CD8-positive, alpha-beta memory T cell (primary cell): ENCODE results near the gene MXD1. TPM values are rescaled to one million over a fixed set of nuclear protein-coding genes. Genes with fewer than 3 reads are reported as not detected.

Experiments
- CTCF ChIA-PET: fragments of 350-600 bp; sonication (Branson Sonifier 250); formaldehyde crosslinking; loops from one replicate; lab custom pipeline; 2021; ENCODE audit warnings: antibody characterized with exemption; lab: Charles Lee
- POLR2A ChIA-PET: fragments of 350-600 bp; sonication (Branson Sonifier 250); formaldehyde crosslinking; loops from one replicate; lab custom pipeline; 2021; ENCODE audit warnings: antibody characterized with exemption; lab: Charles Lee
- DNase-seq, 5 donors: peaks; one replicate each; pipeline versions ENCODE4 v3.0.0 to v3.0.0-alpha.2; 2020 to 2022; ENCODE audit warnings: mixed read lengths in 1 of 5
- H3K27ac ChIP-seq: one replicate; pipeline ENCODE4 v1.7.0; 2013; ENCODE audit warnings: low read depth, mild to moderate bottlenecking, low read length, moderate library complexity
- H3K27me3 ChIP-seq: 2 replicates; pipeline ENCODE4 v1.7.0; 2013; ENCODE audit warnings: low read length, mild to moderate bottlenecking; ENCODE audit not compliant: insufficient read depth, poor library complexity, severe bottlenecking
- H3K36me3 ChIP-seq: 2 replicates; pipeline ENCODE4 v1.7.0; 2013; ENCODE audit warnings: mild to moderate bottlenecking, low read length, moderate library complexity; ENCODE audit not compliant: insufficient read depth
- H3K4me1 ChIP-seq: 2 replicates; pipeline ENCODE4 v1.7.0; 2013; ENCODE audit warnings: mild to moderate bottlenecking, low read length, moderate library complexity; ENCODE audit not compliant: insufficient read depth
- H3K4me3 ChIP-seq: 2 replicates; pipeline ENCODE4 v1.7.0; 2013; ENCODE audit warnings: mild to moderate bottlenecking, low read length
- H3K9me3 ChIP-seq: 2 replicates; pipeline ENCODE4 v1.7.0; 2013; ENCODE audit warnings: mild to moderate bottlenecking, low read length
- H3K27ac Mint-ChIP-seq, 8 donors: one replicate each; pipeline ENCODE4 v1.8.0; 2020 to 2021; ENCODE audit warnings: mixed read lengths in 8 of 8, mild to moderate bottlenecking in 6 of 8, inconsistent platforms in 3 of 8, moderate library complexity in 3 of 8
- H3K27me3 Mint-ChIP-seq, 2 donors: one replicate each; pipeline ENCODE4 v1.8.0; 2020 to 2021; ENCODE audit warnings: mixed read lengths in 2 of 2, mild to moderate bottlenecking in 1 of 2, moderate library complexity in 1 of 2
- H3K36me3 Mint-ChIP-seq, 3 donors: one replicate each; pipeline ENCODE4 v1.8.0; 2020 to 2021; ENCODE audit warnings: mixed read lengths in 3 of 3, inconsistent platforms in 1 of 3, mild to moderate bottlenecking in 1 of 3
- H3K4me1 Mint-ChIP-seq, 3 donors: one replicate each; pipeline ENCODE4 v1.8.0; 2020 to 2021; ENCODE audit warnings: mixed read lengths in 3 of 3, inconsistent platforms in 1 of 3, mild to moderate bottlenecking in 1 of 3
- H3K4me3 Mint-ChIP-seq, 7 donors: one replicate each; pipeline ENCODE4 v1.8.0; 2020 to 2021; ENCODE audit warnings: mixed read lengths in 7 of 7, mild to moderate bottlenecking in 6 of 7, moderate library complexity in 4 of 7, inconsistent platforms in 2 of 7
- H3K9me3 Mint-ChIP-seq, 5 donors: one replicate each; pipeline ENCODE4 v1.8.0; 2020 to 2022; ENCODE audit warnings: mixed read lengths in 5 of 5, mild to moderate bottlenecking in 3 of 5, moderate library complexity in 2 of 5, inconsistent platforms in 1 of 5
- polyA plus RNA-seq: library from polyadenylated mRNA; unstranded; fragments of 300-500 nt; fragmentation: Illumina TruSeq; gene quantifications from one replicate; pipeline ENCODE4 v1.2.3, GENCODE V29; 2021
- total RNA-seq, 2 experiments: library from RNA; stranded (reverse); gene quantifications; one replicate each; pipeline ENCODE4 v1.2.3, GENCODE V29; 2021

The MXD1 gene
- total and polyA plus RNA-seq, 3 experiments from 2014 or later, result 7.2 to 10.5 (median 8.1) TPM

DNA sequence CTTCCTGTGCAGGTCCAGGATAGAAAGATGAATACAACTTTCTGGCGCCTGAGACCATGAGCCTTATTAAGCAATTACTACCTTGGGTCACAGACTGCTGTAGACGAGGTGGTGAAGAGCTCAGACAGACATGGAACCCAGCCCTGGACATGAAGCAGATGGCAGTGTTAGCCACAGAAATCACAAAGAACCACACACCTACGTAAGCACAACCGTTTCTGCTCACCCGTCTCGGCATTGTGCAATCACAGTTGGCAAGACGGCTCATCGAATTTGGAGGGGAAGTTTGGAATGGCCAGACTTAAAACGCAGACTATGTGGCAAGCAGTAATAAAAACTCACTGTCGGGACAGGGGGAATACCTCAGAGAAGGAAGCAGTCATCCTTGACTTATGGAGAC is 70.8 kb downstream of the MXD1 start:
- POLR2A ChIA-PET, result no interaction called here
- no peak for DNase-seq
- H3K4me1 ChIP-seq, result no peaks in the 10 kb centered on the region
- Mint-ChIP-seq H3K4me3 (no peak overlapping the region), H3K4me1 (peaks cover 0 to 5% (median 0%) of the 10 kb centered on the region in 3 donors), H3K27me3 (no peaks in the 10 kb centered on the region), H3K27ac (peak overlapping the region in 1 of 8 donors; percentile 17), H3K9me3 (no peaks in the 10 kb centered on the region), H3K36me3 (peaks cover 0 to 1% (median 0%) of the 10 kb centered on the region in 3 donors)
- no peak overlapping the region for H3K4me3 ChIP-seq
- no peaks in the 10 kb centered on the region for H3K36me3 ChIP-seq
- H3K9me3 ChIP-seq, result no peaks in the 10 kb centered on the region
- H3K27ac ChIP-seq, result no peak overlapping the region
- H3K27me3 ChIP-seq, result no peaks in the 10 kb centered on the region
- CTCF ChIA-PET, result no interaction called here

- H3K4me1 ChIP-seq, result no peaks in the 10 kb centered on the region
- H3K27me3 ChIP-seq, result no peaks in the 10 kb centered on the region
- no peak for DNase-seq
- H3K4me1 Mint-ChIP-seq, result peaks cover 0 to 5% (median 0%) of the 10 kb centered on the region in 3 donors
- no peaks in the 10 kb centered on the region for H3K27me3 Mint-ChIP-seq
- no peak overlapping the region for H3K4me3 ChIP-seq
- no peaks in the 10 kb centered on the region for H3K9me3 ChIP-seq
- ChIA-PET POLR2A (no interaction called here), CTCF (interaction anchor here (0.6 kb wide), 1 partner anchor 126 kb away, joined by 3 read pairs; no protein-coding TSS in a partner anchor)
- peaks cover 0 to 2% (median 0%) of the 10 kb centered on the region in 5 donors for H3K9me3 Mint-ChIP-seq
- peaks cover 0 to 1% (median 0%) of the 10 kb centered on the region in 3 donors for H3K36me3 Mint-ChIP-seq
- H3K36me3 ChIP-seq, result no peaks in the 10 kb centered on the region
- peak overlapping the region in 2 of 8 donors; percentile 11 to 70 for H3K27ac Mint-ChIP-seq
- no peak overlapping the region for H3K27ac ChIP-seq
- H3K4me3 Mint-ChIP-seq, result no peak overlapping the region
Measured at GRCh38 chr2:69986691-69987090, 71.8 kb downstream of the MXD1 start.

DNA sequence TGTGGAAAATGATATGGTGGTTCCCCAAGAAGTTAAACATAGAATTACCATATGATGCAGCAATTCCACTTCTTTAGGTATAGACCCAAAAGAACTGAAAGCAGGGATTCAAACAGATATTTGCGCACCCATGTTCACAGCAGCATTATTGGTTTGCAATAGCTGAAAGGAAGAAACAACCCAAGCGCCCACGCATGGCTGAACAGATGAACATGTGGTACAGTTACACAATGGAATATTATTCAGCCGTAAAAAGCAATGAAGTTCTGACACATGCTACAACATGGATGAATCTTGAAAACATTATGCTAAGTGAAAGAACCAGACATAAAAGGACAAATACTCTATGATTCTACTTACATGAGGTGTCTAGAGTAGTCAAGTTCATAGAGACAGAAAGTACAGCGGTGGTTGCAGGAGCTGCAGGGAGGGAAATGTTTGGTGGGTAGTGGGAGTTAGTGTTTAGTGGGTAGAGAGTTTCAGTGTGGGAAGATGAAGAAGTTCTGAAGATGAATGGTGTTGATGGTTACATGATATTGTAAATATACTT is 73.3 kb downstream of the MXD1 start:
- no peak for DNase-seq
- no peaks in the 10 kb centered on the region for H3K27me3 Mint-ChIP-seq
- H3K4me1 ChIP-seq, result no peaks in the 10 kb centered on the region
- no peaks in the 10 kb centered on the region for H3K36me3 ChIP-seq
- no peak overlapping the region for H3K27ac ChIP-seq
- H3K36me3 Mint-ChIP-seq, result peaks cover 0 to 13% (median under 1%) of the 10 kb centered on the region in 3 donors
- no peak overlapping the region for H3K4me3 ChIP-seq
- H3K4me3 Mint-ChIP-seq, result no peak overlapping the region
- no peaks in the 10 kb centered on the region for H3K9me3 ChIP-seq
- H3K27me3 ChIP-seq, result no peaks in the 10 kb centered on the region
- peaks cover 0 to 2% (median 0%) of the 10 kb centered on the region in 5 donors for H3K9me3 Mint-ChIP-seq
- peaks cover 0 to 5% (median 0%) of the 10 kb centered on the region in 3 donors for H3K4me1 Mint-ChIP-seq
- ChIA-PET CTCF (no interaction called here), POLR2A (interaction anchor here (0.7 kb wide), 1 partner anchor 195 kb away, joined by 6 read pairs; no protein-coding TSS in a partner anchor)
- H3K27ac Mint-ChIP-seq, result peak overlapping the region in 1 of 8 donors; percentile 20

GRCh38 chr2:69989009-69989408 is 74.1 kb downstream of the MXD1 start:
- Histone ChIP-seq H3K27ac (no peak overlapping the region), H3K9me3 (no peaks in the 10 kb centered on the region), H3K4me3 (no peak overlapping the region), H3K4me1 (no peaks in the 10 kb centered on the region), H3K27me3 (no peaks in the 10 kb centered on the region), H3K36me3 (peaks cover 8% of the 10 kb centered on the region)
- peaks cover 5 to 21% (median 5%) of the 10 kb centered on the region in 3 donors for H3K36me3 Mint-ChIP-seq
- CTCF ChIA-PET, result no interaction called here
- no peak overlapping the region for H3K4me3 Mint-ChIP-seq
- H3K4me1 Mint-ChIP-seq, result peaks cover 0 to 5% (median 0%) of the 10 kb centered on the region in 3 donors
- H3K27ac Mint-ChIP-seq, result no peak overlapping the region
- DNase-seq, result no peak
- POLR2A ChIA-PET, result no interaction called here
- H3K27me3 Mint-ChIP-seq, result no peaks in the 10 kb centered on the region
- H3K9me3 Mint-ChIP-seq, result peaks cover 0 to 2% (median 0%) of the 10 kb centered on the region in 5 donors

DNA sequence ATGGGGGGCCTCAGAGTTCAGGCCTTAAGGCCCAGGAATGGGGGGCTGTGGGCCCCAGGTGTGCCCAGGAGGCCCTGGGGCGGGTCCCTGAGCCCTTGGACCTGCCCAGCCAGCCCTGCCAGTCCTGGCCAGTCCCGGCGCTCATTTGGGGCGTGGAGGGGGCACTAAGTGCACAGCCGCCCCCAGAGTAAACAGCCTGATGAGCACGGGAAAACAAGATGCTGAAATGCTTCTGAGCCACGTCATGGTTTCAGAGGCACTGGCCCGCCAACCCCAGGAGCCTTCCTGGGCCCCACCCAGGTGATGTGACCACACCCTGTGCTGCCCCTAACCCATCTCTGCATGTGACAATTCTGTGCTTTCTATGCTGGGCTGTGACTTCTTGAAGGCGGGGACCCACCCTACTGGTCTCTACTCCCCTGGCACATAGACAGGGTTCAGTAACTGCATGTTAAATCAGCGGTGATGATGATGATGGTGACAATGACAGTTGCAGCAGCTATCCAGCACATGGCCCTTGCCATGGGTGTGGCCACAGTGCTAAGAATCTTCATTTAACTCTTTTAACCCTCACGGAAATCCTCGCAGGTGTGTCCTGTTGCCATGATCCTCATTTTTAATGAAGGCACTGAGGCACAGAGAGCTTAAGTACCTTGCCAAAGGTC is 74.7 kb downstream of the MXD1 start:
- ChIA-PET POLR2A (no interaction called here), CTCF (no interaction called here)
- Mint-ChIP-seq H3K27ac (no peak overlapping the region), H3K4me1 (peaks cover 0 to 5% (median 0%) of the 10 kb centered on the region in 3 donors), H3K4me3 (no peak overlapping the region), H3K27me3 (no peaks in the 10 kb centered on the region), H3K9me3 (peaks cover 0 to 2% (median 0%) of the 10 kb centered on the region in 5 donors), H3K36me3 (peaks cover 8 to 25% (median 8%) of the 10 kb centered on the region in 3 donors)
- no peak overlapping the region for H3K4me3 ChIP-seq
- no peak overlapping the region for H3K27ac ChIP-seq
- H3K9me3 ChIP-seq, result no peaks in the 10 kb centered on the region
- H3K36me3 ChIP-seq, result peaks cover 9% of the 10 kb centered on the region
- no peaks in the 10 kb centered on the region for H3K4me1 ChIP-seq
- DNase-seq, result no peak
- H3K27me3 ChIP-seq, result no peaks in the 10 kb centered on the region

Other genes with a start within 250 kb of the MXD1 start
- gene ANXA4, start 173.0 kb upstream of the MXD1 start, total RNA-seq, result 10 to 100 TPM; 30.2 to 33.7 TPM
- gene ANXA4, start 173.0 kb upstream of the MXD1 start, polyA plus RNA-seq, result 38.6 TPM
- gene GMCL1, start 85.4 kb upstream of the MXD1 start, total RNA-seq, result 10 to 100 TPM; 15.5 to 17.6 TPM
- 38.4 TPM for gene GMCL1, start 85.4 kb upstream of the MXD1 start, polyA plus RNA-seq
- gene SNRNP27, start 21.2 kb upstream of the MXD1 start, total RNA-seq, result 10 to 100 TPM; 59.6 to 61.2 TPM
- gene SNRNP27, start 21.2 kb upstream of the MXD1 start, polyA plus RNA-seq, result 79.6 TPM
- under 1 TPM; 0.64 to 0.77 TPM for gene ASPRV1, start 46.5 kb downstream of the MXD1 start, total RNA-seq
- gene ASPRV1, start 46.5 kb downstream of the MXD1 start, polyA plus RNA-seq, result 0.99 TPM
- gene PCBP1, start 172.4 kb downstream of the MXD1 start, total RNA-seq, result 100 to 1,000 TPM; 428 to 434 TPM
- 161 TPM for gene PCBP1, start 172.4 kb downstream of the MXD1 start, polyA plus RNA-seq